Midbrain (tissue), 1 donor: Measurements from ENCODE around the gene GPS1.

Experiments used
- DNase-seq: peaks from one replicate; lab custom pipeline; 2025; lab: John Stamatoyannopoulos, UW

Gene GPS1

DNA sequence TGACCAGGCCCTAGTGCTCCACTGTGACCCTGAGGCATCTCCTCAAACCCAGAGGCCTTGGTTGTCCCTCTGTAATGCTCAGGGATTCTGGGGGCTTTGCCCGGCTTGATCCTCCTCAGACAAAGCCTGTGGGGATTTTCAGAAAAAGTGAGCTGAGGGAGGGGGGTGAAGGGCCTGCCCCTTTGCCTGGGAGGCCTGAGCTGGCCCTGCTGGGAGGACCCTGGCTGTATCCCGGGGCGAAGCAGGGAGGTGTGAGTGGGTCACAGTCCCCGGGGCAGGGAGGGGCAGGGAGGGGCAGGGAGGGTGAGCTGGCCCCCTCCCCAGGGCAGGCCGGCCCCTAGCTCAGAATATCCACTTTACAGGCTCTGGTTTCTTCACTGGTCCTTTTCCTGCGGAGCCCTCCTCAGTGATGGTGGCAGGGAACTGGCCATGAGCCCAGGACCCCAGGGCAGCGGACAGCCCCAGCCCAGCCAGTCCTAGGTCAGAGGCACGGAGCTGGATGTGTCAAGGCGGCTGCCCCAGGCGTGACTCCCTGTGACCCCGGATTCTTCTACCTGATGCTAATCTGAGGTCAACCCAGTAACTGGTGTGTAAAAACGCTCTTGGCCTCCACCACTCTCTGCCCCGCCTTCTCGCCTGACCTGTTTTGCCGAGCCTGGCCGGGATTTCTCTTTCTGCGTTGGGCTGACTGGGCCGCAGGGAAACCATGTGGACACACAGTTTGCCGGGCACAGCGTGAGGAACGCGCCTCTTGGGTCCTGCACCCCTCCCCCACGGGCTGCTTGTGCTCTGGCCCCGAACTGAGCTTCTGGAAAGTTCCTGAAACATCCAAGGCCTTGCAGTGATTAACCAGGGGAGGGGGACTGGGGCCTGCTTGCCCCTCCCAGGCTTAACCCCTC is 52.1 kb downstream of the GPS1 start:
- peak; percentile 47 for DNase-seq

DNA sequence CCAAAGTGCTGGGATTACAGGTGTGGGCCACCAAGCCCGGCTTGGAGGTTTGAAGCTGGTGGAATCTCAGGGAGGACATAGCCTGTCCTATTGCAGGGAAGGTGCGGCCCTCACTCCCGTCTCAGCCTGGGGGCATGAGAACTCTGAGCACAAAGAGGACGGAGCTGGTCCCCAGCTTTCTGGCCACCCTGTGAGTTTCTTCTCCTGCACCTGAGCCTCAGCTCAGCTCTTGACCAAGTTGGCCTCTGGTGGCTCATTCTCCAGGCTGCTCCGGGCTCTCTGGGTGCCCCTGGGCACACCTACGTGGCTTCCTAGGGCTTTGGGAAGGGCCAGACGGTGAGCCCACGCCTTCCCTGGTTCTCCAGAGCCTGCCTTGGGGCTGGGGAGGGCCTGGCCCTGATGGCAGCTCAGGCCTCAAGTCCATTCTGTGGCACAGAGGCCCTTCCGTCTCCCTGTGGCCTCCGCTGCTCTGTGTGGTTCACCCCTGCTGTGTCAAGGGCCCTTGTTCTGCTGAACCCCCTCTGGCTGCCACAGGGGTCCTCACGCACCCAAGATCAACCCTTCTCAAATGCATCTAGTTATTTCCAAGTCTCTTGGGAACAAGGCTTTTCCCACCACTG is 53.2 kb downstream of the GPS1 start:
- no peak for DNase-seq

DNA sequence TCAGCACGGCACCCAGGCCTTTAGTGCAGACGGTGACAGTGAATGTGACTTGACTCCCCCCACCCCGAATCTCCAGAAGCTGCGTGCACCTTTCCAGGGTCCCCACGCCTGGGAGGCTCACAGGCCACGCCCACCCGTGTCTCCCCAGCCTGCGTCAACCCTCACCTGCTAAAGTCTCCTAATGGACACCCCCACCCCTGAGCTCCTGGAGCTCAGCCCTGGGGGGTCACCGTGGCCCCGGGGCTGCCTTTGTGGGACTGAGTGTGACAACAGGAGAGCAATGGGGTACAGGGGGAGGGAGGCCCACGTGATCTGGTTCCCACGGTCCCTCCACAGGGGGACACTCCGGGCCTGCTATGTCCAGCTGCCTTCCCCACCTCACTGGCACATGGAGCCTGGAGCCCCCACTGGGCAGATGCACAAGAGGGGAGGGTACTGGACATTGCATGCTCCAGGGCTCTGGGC is 53.8 kb downstream of the GPS1 start:
- DNase-seq = no peak

DNA sequence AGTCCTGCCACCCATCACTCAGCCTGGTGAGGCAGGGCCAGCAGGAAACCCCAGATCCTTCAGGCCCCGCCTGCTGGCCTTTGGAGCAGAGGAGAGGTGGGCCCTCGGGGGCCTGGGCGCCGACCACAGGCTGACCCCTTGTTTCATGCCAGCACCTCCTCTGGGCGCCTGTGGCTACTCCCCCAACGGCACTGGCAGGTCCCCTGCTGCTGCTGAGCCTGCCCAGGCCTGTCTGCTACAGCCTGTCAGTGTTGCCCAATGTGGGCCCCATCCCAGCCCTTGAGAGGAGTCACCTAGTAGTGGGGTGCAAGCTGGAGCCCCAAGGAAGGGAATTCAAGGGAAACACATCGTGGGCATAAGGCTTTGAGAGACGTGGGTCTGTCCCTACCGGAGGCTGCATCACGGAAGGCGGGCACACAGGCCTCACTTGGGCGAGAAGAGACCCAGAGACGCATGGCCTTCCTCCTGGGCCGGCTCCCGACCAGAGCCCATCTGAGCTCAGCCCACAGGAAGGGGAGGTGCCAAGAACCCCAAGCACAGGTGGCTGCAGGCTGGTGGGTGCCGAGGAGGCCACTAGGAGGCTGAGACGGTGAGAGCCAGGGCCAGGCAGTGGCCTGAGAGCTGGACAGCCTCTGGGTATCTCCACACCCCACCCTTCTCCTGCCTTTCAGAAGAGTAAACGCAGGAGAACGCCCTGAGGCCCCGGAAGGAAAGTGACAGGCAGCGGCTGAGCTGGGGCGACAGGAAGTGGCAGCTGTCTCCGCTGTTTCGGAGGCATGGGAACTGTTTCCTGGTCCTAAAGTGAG is 54.4 kb downstream of the GPS1 start:
- no peak for DNase-seq

DNA sequence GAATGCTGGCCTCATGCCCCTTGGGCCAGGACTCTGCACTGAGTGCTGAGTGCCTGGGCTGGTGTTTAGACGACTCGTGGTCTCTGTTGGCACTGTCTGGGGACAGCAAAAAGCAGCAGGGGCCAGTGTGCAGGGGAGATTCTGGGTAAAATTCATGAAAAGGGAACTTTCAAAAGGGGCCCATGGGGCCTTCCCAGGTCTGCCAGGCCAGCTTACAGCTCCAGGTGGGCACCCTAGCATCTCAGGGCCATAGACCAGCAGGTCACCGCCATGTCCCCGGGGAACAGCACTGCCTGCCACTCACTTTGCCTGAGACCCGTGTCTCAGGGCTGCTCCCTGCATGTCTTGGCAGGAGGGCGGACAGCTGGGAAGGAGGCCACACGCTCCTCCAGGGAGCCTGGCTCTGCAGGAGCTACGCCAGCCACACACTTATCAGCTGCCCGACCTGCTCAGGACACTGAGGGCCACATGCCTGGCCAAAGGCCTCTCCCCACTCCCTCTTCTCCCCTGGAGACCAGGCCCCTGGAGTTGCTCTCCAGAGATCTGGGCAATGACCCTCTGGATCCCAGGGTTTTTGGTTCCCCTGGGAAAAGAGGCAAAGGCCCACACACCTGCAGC is 55.1 kb downstream of the GPS1 start:
- DNase-seq = no peak
